ENCODE results near the gene NARS2. TPM values are rescaled to one million over a fixed set of nuclear protein-coding genes. Genes with fewer than 3 reads are reported as not detected.
A peak's percentile ranks its signal among the peaks of the same experiment; 100 is the strongest.
"Not testable (repeated sequence)": the region's sequence is repeated elsewhere in the genome, so short reads cannot be mapped to it uniquely, and the experiment has no call there.

Gene NARS2
- total RNA-seq, 1 experiment from 2014 or later: 48.5 TPM

DNA sequence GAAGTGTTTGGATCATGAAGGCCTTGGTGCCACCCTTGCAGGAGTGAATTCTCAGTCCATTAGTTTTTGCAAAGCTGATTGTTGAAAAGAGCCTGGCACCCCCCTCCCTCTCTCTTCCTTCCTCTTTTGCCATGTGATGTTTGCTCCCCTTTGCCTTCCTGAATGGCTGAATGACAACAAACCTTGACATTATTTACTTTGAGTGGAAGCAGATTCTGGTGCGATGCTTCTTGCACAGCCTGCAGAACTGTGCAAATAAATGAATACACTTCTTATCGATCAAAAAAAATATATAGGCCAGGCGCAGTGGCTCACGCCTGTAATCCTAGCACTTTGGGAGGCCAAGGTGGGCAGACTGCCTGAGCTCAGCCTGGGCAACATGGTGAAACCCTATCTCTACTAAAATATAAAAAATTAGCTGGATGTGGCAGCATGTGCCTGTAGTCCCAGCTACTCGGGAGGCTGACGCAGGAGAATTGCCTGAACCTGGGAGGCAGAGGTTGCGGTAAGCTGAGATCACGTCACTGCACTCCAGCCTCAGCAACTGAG is 2.0 kb upstream of the NARS2 start:
- no peak for DNase-seq (ENCODE audit: low spot score)

DNA sequence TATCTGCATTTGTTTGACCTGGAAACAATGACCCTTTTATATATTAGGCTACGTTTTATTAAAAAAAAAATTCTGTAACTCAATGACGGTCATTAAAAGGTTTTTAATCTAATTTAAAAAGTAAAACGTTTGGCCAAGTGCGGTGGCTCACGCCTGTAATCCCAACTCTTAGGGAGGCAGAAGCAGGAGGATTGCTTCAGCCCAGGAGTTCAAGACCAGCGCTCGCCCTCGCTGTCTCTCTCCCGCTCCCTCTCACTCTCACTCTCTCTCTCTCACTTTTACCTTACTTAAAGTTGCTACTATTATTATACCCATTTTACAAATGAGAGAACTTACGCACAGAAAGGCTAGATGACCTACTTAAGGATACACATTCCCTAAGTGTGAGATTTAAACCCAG is 814 bp upstream of the NARS2 start:
- DNase-seq (ENCODE audit: low spot score): no peak

DNA sequence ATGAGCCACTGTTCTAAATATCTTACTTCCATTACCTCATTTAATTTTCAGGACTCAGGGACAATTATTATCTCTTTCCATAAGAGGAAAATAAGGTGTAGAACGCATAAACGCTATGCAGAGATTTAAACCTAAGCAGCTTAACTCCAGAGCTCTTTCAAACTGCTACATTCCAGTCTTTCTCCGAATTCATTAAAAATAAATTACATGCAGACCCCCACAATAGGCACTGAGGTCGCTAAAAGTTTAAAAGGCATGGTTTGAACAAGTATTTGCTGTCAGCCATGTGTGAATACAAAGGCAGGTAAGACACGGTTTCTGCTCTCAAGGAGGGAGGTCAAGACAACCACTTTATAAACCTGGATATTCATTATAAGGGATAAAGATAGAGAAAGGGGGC is 983 bp downstream of the NARS2 start:
- DNase-seq (ENCODE audit: low spot score): no peak

DNA sequence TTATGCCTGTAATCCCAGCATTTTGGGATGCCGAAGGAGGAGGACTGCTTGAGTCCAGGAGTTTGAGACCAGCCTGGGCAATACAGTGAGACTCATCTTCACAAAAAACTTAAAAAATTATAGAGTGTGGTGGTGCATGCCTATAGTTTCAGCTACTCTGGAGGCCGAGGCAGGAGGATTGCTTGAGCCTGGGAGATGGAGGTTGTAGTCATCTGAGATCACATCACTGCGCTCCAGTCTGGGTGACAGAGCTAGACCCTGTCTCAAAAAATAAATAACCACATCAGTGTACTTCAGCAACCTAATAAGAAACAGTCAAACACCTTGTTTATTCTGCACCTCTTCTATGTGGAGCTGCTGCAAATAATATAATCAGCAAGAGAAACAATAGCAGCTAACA is 1.4 kb downstream of the NARS2 start:
- no peak for DNase-seq (ENCODE audit: low spot score)

DNA sequence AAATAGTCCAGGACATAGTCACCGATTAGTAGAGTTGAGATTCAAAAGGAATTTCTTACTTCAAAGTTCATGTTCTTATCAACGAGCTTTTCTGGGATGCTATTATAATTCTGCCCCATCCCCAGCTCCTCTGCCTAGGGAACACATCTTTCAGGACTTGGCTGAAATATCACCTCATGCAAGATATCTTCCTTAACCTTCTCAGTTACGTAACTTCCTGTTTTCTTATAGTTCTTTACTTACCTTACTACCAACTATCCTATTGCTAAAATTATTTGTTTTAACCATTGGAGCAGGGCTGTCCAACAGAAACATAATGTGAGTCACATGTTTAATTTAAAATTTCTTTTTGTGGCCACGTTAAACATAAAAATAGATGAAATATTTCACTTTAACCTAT is 2.3 kb downstream of the NARS2 start:
- DNase-seq (ENCODE audit: low spot score): no peak

DNA sequence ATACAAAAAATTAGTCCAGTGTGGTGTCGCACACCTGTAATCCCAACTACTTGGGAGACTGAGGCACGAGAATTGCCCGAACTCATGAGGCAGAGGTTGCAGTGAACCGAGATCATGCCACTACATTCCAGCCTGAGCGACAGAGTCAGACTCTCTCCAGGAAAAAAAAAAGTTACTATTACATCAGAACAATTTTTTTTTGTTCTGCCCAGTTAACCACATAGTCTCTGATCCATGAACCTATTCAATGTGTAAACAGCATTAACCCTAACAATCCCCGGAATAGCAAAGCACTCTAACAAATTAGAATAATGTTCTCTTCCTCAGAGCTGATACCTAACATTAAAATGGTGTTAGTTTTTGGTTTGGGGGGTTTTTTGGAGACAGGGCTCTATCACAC is 4.6 kb downstream of the NARS2 start:
- DNase-seq (ENCODE audit: low spot score): no peak

DNA sequence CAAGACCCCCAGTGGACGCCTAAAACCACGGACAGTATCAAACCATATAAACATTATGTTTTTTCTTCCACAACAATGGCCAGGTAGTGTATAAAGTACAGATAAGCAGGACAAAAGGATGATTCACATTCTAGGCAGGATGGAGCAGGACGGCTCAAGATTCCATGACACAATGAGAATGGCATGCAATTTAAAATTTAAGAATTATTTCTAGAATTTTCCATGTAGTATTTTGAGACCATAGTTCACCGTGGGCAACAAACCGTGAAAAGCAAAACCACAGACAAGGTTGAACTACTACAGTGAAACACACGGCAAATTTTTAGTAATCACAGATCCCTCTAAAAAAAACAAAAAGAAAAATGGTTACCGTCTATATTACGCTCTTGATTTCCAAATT is 7.5 kb downstream of the NARS2 start:
- peak; percentile 58 for DNase-seq (ENCODE audit: low spot score)

DNA sequence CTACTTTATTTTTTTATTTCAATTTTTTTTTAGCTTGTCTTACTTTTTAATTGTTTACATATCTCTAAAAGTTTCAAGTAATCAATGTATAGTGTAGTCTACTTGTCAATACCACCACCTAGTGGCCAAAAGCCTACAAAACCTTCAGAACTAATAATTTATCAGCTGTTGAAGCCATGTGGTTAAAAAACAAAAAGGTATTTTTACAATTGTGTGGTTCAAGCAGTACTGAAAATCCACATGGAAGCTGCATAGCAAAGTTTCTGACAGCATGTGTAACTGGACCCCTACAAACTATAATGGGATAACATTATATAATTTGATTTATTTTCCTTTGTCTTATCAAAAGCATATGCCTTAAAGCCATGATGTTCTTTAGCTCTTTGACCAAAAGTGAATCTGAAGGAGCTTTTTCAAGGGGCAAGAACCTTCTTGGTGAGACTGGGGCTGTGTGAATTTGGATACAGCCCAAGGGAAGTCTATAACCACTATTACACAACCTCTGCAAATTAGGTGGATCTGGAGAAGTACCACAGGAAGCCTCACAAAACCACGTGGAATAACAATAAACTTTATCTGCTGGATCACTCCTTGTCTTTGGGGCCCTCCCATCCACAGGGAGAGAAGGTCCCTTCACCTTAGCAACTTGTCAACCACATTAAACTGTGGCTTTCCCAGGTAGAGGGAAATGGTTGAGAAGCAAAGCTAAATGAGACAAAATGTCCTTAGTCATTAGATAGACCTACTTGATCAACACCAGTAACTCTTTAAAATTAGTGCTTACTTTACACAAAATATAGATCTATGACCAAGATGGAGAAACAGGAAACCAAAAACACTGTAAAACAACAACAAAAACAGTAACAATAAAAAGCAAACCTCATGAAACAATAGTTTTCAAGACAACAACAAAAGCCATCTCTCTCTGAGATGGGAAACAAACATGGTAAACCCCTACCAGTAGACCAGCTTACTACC is 9.9 kb downstream of the NARS2 start:
- DNase-seq (ENCODE audit: low spot score): peak; percentile 72

DNA sequence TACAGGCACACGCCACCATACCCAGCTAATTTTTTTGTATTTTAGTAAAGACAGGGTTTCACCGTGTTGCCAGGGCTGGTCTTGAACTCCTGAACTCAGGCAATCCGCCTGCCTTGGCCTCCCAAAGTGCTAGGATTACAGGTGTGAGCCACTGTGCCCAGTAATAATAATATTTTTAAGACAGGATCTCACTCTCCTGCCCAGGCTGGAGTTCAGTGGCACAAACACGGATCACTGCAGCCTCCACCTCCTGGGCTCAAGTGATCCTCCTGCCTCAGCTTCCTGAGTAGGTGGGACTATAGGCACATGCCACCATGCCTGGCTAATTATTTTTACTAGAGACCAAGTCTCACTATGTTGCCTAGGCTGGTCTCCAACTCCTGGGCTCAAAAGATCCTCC is 10.6 kb downstream of the NARS2 start:
- DNase-seq (ENCODE audit: low spot score): not testable (repeated sequence)

DNA sequence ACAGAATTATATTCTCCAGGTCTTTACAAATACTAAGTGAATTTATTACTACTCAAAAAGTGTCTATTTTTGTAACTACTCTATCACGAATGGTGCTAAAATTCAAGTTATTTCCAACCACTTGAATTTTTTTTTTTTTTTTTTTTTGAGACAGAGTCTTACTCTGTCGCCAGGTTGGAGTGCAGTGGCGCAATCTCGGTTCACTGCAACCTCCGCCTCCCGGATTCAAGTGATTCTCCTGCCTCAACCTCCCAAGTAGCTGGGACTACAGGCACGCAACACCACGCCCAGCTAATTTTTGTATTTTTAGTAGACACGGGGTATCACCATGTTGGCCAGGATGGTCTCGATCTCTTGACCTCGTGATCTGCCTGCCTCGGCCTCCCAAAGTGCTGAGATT is 11.6 kb downstream of the NARS2 start:
- not testable (repeated sequence) for DNase-seq (ENCODE audit: low spot score)

DNA sequence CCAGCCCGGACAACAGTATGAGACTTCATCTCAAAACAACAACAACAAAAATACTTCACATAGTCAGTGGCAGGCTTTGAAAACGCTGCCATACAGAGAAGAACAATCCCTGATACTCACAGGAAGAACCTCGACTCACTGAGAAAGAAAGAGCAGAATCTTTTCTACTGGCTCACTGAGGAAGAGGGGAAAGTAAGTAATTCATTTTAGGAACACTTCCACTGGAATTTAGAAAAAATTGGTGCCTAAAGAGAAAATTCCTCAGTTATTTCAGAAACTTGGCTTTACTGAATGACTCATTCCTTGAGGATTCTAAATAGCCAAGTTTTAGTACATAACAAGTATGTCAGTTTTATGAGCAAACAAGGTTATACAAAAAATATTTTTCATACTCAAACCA is 12.3 kb downstream of the NARS2 start:
- peak; percentile 65 for DNase-seq (ENCODE audit: low spot score)

DNA sequence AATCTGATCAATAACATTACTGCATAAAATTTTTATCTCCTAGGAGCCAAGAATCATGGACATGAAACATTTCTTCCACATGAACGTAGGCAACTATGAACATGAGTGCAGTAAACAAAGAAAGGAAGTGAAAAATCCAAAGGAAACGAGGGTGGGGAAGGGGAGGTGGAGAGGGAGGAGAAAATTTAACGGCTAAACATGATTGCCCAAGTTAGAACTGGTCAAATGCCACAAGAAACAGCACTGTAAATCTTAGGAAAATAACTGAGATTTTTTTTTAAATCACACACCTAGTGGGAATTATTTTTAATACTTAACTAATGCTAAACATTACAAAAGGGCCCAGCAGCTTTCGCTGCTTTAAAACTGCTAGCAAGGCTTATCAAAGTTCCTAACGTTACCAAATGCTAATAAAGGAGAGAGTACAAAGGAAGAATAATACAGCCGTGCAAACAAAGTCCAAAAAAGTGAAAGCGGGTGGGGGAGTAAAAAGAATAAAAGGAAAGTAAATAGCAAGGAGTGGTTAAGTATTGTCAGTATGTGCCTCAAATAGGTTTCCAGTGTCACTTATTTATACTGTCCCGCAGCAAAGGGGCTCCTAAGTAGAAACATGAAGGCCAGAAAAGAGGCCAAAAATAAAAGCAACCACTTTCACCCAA is 13.7 kb downstream of the NARS2 start:
- peak; percentile 42 for DNase-seq (ENCODE audit: low spot score)

DNA sequence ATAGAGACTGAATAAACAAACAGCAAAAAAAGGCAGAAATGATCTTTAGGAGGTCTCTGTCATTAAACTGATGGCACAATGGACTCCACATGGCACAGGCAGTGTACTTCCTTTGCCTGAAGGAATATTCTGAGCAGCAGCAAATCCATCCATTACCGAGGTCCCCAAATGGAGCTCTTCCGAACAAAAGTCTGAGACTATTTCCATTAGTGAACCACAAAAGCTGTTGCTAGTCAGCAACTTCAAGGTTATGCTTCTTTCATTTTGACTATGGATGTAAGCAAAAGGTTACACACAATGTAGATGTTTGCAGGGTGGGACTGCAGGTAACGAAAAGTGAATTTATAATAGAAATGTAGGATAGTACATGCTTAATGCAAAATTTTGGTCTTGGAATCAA is 14.5 kb downstream of the NARS2 start:
- no peak for DNase-seq (ENCODE audit: low spot score)

DNA sequence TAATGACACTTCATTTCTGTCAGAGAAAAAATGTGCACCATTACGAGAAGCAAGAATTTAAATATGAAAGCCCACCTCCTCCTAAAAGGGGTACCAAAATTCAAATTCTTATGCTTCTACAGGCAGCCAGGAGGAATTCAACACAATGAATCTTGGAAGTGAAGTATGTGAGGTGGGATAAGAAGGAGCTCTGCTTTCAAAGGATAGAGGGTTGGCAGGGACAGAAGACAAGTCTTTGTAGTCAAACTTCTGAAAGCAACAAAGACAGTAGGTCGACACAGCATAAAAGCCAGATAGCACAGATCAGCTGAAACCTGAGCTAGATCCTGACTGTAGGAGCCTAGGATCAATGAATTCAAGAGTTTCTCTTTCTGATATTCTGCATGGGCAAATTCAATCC is 17.4 kb downstream of the NARS2 start:
- DNase-seq (ENCODE audit: low spot score): no peak

DNA sequence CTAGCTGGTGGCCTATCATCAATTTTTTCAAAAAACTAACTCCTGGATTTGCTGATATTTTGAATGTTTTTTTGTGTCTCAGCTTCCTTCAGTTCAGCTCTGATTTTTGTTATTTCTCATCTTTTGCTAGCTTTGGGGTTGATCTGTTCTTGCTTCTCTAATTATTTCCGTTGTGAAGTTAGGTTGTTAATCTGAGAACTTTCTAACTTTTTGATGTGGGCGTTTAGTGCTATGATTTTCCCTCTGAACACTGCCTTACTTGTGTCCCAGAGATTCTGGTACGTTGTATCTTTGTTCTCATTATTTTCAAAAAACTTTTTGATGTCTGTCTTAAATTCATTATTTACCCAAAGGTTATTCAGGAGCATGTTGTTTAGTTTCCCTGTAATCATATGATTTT is 19.1 kb downstream of the NARS2 start:
- DNase-seq (ENCODE audit: low spot score): no peak

DNA sequence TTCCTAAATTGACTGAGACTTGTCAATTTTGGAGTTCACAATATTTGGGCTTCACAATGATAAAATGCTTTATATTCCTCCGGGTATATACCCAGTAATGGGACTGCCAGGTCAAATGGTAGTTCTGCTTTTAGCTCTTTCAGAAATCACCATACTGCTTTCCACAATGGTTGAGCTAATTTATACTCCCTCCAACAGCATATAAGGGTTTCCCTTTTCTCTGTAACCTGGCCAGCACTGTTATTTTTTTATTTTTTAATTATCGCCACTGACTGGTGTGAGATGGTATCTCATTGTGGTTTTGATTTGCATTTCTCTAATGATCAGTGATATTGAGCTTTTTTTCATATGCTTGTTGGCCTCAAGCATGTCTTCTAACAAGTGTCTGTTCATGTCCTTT is 21.8 kb downstream of the NARS2 start:
- DNase-seq (ENCODE audit: low spot score): no peak

DNA sequence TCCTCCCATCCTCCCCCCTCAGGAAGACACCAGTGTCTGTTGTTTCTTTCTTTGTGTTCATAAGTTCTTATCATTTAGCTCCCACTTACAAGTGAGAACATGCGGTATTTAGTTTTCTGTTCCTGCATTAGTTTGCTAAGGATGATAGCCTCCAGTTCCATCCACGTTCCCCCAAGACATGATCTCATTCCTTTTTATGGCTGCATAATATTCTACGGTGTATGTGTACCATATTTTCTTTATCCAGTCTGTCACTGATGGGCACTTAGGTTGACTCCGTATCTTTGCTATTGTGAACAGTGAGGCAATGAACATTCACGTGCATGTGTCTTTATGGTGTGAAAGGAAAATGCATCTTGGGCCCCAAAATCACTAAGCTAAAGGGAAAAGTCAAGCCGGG is 22.5 kb downstream of the NARS2 start:
- DNase-seq (ENCODE audit: low spot score): not testable (repeated sequence)

DNA sequence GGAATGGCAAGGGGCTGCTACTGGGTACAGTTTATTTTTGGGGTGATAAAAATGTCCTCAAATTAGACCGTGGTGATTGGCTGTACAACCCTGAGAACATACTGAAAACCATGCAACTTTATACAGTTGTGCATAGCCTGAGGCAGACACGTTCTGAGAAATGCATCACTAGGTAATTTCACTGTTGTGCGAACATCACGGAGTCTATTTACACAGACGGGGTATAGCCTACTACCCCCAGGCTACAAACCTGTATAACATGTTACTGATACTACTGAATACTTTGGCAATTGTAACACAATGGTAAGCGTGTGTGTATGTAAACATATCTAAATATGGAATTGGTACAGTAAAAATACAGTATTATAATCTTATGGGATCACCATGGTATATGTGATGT is 23.6 kb downstream of the NARS2 start:
- DNase-seq (ENCODE audit: low spot score): no peak

DNA sequence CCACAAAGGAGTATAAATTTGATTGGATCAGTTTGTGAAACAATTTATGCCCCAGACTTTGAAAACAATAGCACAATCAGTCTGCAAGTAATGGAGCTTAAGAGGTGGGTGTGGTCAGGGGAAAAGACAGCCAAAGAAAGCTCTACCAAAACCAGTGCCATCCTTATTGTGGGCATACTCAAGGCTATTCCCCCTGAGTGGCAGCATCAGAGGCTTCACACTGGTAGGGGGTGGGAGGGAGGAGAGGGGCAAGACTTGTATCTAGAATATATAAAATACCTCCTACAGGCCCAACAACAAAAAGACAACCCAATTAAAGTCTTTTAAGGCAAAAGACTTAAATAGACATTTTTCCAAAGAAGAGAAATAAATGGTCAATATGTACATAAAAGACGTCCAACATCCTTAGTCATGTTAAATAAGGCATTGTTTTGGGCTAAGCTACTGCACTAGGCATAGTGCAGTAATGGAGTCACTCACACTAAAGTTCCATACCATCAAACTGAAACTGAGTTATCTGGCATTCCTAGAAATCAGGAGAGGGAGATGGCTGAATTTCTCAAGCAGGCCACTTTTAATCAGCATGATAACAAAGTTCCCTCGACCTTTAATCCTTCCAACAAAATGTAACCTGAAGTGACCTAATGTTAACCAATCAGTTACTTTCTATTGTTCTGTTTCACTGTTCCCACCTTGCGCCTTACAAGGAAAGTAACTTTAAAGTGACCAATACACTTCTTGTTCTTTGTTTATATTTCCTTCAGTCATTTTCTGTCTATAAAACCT is 24.8 kb downstream of the NARS2 start:
- DNase-seq (ENCODE audit: low spot score): no peak

DNA sequence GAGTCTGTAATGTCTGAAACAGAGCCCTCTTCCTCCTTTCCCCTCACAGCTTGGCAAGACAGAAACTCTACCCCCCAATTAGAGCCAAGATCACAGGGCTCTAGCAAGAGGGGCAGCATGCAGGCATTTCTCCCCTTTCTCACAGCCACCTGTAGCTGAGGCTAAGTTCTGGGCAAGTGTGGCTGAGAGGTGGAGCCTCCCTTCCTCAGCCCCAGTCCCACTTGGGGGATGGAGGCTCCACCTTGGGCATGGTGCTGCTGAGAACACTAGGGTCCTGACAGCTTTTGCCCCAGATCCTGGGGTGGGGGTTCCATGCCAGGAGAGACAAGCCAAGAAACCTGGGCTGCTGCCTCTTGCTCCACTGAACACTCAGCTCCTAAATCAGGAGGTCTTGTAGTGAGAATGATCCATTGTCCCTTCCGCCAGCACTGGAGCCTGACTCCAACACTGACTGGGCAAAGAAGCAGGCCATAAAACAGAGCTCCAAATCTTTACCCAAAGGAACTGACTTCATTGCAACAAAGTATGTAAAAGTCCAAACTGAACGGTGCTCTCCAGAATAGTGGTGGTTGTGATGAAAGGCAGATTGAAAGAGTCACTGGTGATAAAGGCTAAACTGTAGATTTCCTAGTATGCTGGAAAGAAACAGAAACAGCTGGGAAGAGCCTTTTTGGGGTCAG is 25.6 kb downstream of the NARS2 start:
- no peak for DNase-seq (ENCODE audit: low spot score)

DNA sequence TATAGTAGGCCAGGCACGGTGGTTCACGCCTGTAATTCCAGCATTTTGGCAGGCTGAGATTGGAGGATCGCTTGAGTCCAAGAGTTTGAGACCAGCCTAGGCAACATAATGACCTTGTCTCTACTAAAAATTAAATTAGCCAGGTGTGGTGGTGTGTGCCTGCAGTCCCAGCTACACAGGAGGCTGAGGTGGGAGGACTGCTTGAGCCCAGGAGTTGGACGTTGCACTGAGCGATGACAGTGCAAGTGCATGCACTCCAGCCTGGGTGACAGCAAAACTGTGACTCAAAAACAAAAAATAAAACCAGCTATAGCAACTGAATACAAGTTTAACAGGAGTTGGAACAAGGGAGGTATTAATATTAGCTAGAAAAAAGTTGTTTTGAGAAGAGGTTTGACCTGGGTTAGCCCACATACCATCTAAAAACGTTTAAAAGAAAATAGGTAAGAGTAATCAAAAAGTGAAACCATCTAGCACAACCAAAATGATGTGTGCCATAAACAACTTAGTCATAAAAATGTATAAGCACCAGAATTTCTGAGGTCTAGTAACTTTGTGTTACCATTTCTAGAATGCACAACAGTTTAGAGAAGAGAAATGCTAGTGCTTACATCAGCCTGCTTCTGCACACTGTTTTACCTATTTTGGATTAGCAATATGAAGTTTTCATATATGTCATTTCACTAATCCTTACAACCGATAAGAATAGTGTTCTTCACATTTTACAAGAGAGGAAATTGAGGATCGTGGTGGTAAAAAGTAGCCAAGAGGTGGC is 26.5 kb downstream of the NARS2 start:
- DNase-seq (ENCODE audit: low spot score): no peak
